Mucosa of descending colon (tissue), 3 donors: Measurements from ENCODE around the gene VDR. TPM values are rescaled to one million over a fixed set of nuclear protein-coding genes. Genes with fewer than 3 reads are reported as not detected.

Experiments used
- ATAC-seq: fragments of 200-7000 bp; cut with Tn5 transposase; one replicate; pipeline ENCODE4 v1.9.1; 2020; ENCODE audit warnings: mild to moderate bottlenecking, moderate library complexity
- DNase-seq, 3 donors: peaks; one replicate each; pipeline ENCODE4 v3.0.0-alpha.2; 2020
- H3K36me3 ChIP-seq: fragments of 200-600 bp; one replicate; pipeline ENCODE4 v1.8.0; 2021; ENCODE audit warnings: low read depth, mild to moderate bottlenecking
- H3K4me1 ChIP-seq: fragments of 200-600 bp; one replicate; pipeline ENCODE4 v1.8.0; 2021; ENCODE audit warnings: low read depth, mild to moderate bottlenecking
- H3K4me3 ChIP-seq: fragments of 200-600 bp; one replicate; pipeline ENCODE4 v1.8.0; 2021; ENCODE audit warnings: mild to moderate bottlenecking
- H3K9me3 ChIP-seq: fragments of 200-600 bp; one replicate; pipeline ENCODE4 v1.8.0; 2021; ENCODE audit warnings: mild to moderate bottlenecking
- CTCF ChIP-seq: fragments of 200-600 bp; IDR thresholded peaks from one replicate; pipeline ENCODE4 v1.8.0; 2022; ENCODE audit warnings: antibody characterized with exemption, mild to moderate bottlenecking
- intact Hi-C, 2 donors: fragments of 100-400 bp; cut with DNase I in 1 of 2; cut with micrococcal nuclease in 1 of 2; formaldehyde crosslinking; loops; one replicate each; pipeline versions ENCODE4 v1.11.0 to v1.11.1; 2022; cut with DNase I, micrococcal nuclease
- total RNA-seq, 3 donors: library from RNA; stranded (reverse); fragmentation: NEBNext Ultra II Directional in 2 of 3; extraction: Animal tissue kit (Norgen Biotek cat#: 25700) in 2 of 3; gene quantifications; one replicate each; pipeline versions ENCODE4 v1.2.1 to v1.2.4, GENCODE V29; 2021 to 2023
- donor health status: DM: no; HTN: no; CAD: no; lungs with moderate emphysema.
- donor health status: DM: no; HTN: no; CAD: no.
- donor health status: DM: no; HTN: yes; CAD: no.

The VDR gene
- total RNA-seq, 3 donors from 2014 or later, result 69.5 to 175 (median 162) TPM

GRCh38 chr12:47828976-47829482 is 75.8 kb downstream of the VDR start:
- DNase-seq (peak; percentile 83 to 87 (median 84)), ATAC-seq (peak; percentile 88)
- no peak for TF ChIP-seq CTCF
- Histone ChIP-seq H3K4me3 (no peak overlapping the region), H3K9me3 (no peaks in the 10 kb centered on the region), H3K36me3 (no peaks in the 10 kb centered on the region), H3K4me1 (peaks cover 19% of the 10 kb centered on the region)
- intact Hi-C loops, result no loop called here

- Histone ChIP-seq H3K4me1 (peaks cover 19% of the 10 kb centered on the region), H3K36me3 (no peaks in the 10 kb centered on the region), H3K9me3 (no peaks in the 10 kb centered on the region), H3K4me3 (no peak overlapping the region)
- TF ChIP-seq CTCF, result no peak
- DNase-seq (no peak), ATAC-seq (no peak)
- intact Hi-C loops, result no loop called here
Observed at GRCh38 chr12:47828008-47828975, 76.5 kb downstream of the VDR start.

- ATAC-seq (no peak), DNase-seq (peak in 1 of 3 donors; percentile 28)
- Histone ChIP-seq H3K4me1 (peaks cover 35% of the 10 kb centered on the region), H3K36me3 (no peaks in the 10 kb centered on the region), H3K9me3 (no peaks in the 10 kb centered on the region), H3K4me3 (no peak overlapping the region)
- no peak for TF ChIP-seq CTCF
- intact Hi-C loops, result no loop called here
Observed at GRCh38 chr12:47825173-47825639, 79.6 kb downstream of the VDR start.

- TF ChIP-seq CTCF, result no peak
- no peaks in the 10 kb centered on the region for H3K9me3 ChIP-seq
- intact Hi-C loops, result no loop called here
- ATAC-seq (no peak), DNase-seq (no peak)
- no peak overlapping the region for H3K4me3 ChIP-seq
- H3K4me1 ChIP-seq, result peaks cover 35% of the 10 kb centered on the region
- H3K36me3 ChIP-seq, result no peaks in the 10 kb centered on the region
Observed at GRCh38 chr12:47824635-47825034, 80.2 kb downstream of the VDR start.

- peaks cover 31% of the 10 kb centered on the region for H3K4me1 ChIP-seq
- DNase-seq, result peak in 1 of 3 donors; percentile 18
- no peak for TF ChIP-seq CTCF
- no peak overlapping the region for H3K4me3 ChIP-seq
- H3K36me3 ChIP-seq, result no peaks in the 10 kb centered on the region
- ATAC-seq, result no peak
- no peaks in the 10 kb centered on the region for H3K9me3 ChIP-seq
- intact Hi-C loops, result no loop called here
Observed at GRCh38 chr12:47824198-47824597, 80.6 kb downstream of the VDR start.
